GM12864 (cell line): ENCODE measurements around the gene ATRN.

Experiments
- DNase-seq: peaks from one replicate; pipeline ENCODE4 v3.0.0-alpha.2; 2011; ENCODE audit warnings: low read depth
- H3K4me3 ChIP-seq: 2 replicates; pipeline ENCODE4 v1.5.1; 2011; ENCODE audit warnings: mild to moderate bottlenecking, low read depth, low read length, control low read depth
- CTCF ChIP-seq: IDR thresholded peaks from 2 replicates; pipeline ENCODE4 v1.5.1; 2011; ENCODE audit warnings: low read depth, mild to moderate bottlenecking, moderate library complexity, low read length, control low read depth, inconsistent platforms; ENCODE audit errors: missing control alignments

Gene ATRN

GRCh38 chr20:3622406-3622805 lies 151.6 kb downstream of the ATRN start:
- no peak overlapping the region for H3K4me3 ChIP-seq
- no peak for DNase-seq
- no peak for TF ChIP-seq CTCF

GRCh38 chr20:3627476-3627875 lies 156.7 kb downstream of the ATRN start:
- no peak overlapping the region for H3K4me3 ChIP-seq
- DNase-seq: no peak
- no peak for TF ChIP-seq CTCF

GRCh38 chr20:3628502-3629314 lies 157.9 kb downstream of the ATRN start:
- TF ChIP-seq CTCF: no peak
- DNase-seq: no peak
- H3K4me3 ChIP-seq: no peak overlapping the region

GRCh38 chr20:3629893-3630292 lies 159.1 kb downstream of the ATRN start:
- no peak for DNase-seq
- no peak overlapping the region for H3K4me3 ChIP-seq
- no peak for TF ChIP-seq CTCF

- DNase-seq: no peak
- no peak for TF ChIP-seq CTCF
- no peak overlapping the region for H3K4me3 ChIP-seq
Measured at GRCh38 chr20:3630429-3630828, 159.6 kb downstream of the ATRN start.

- no peak overlapping the region for H3K4me3 ChIP-seq
- no peak for TF ChIP-seq CTCF
- no peak for DNase-seq
Measured at GRCh38 chr20:3631534-3631933, 160.7 kb downstream of the ATRN start.
